K562 (cell line): Measurements from ENCODE around the gene PATJ. TPM values are rescaled to one million over a fixed set of nuclear protein-coding genes. Genes with fewer than 3 reads are reported as not detected.
"Not testable (repeated sequence)": the region's sequence is repeated elsewhere in the genome, so short reads cannot be mapped to it uniquely, and the experiment has no call there.

ENCODE experiments used
- ATAC-seq: fragments of 200-7000 bp; cut with Tn5 transposase; 3 replicates; pipeline ENCODE4 v1.9.1; 2020; ENCODE audit warnings: moderate library complexity
- BruUV-seq: library from RNA; stranded (reverse); fragments of 400-500 nt; replicated peaks from 2 replicates; lab custom pipeline; 2021; lab: Mats Ljungman, UMichigan
- CTCF ChIA-PET: fragments of 300-600 bp; formaldehyde crosslinking; extraction: SDS; loops from one replicate; lab custom pipeline; 2021; ENCODE audit warnings: low intra/inter-chr PET ratio; lab: Yijun Ruan, JAX
- POLR2A ChIA-PET: fragments of 300-600, 350-650 bp; sonication (Branson Sonifier 250); formaldehyde crosslinking; extraction: SDS; loops from one replicate; lab custom pipeline; 2021; ENCODE audit warnings: antibody characterized with exemption, inconsistent platforms; lab: Yijun Ruan, JAX
- DNase-seq, 4 experiments: peaks; one replicate each; pipeline versions ENCODE4 v3.0.0 to v3.0.0-alpha.2; 2011 to 2018; ENCODE audit warnings: low spot score in 3 of 4, mixed read lengths in 3 of 4; ENCODE audit errors: extremely low read depth in 1 of 4
- FAIRE-seq: peaks from 2 replicates; lab custom pipeline; 2011; peaks lifted over from hg19 to GRCh38; lab: Jason Lieb, UNC
- H2AFZ ChIP-seq: 2 replicates; pipeline ENCODE4 v1.6.0; 2011; ENCODE audit warnings: low read depth, low read length, control low read depth, inconsistent platforms
- H3K27ac ChIP-seq: fragments of 200-600 bp; 3 replicates; pipeline ENCODE4 v1.8.0; 2011; ENCODE audit warnings: low read depth, mild to moderate bottlenecking, control low read depth, inconsistent platforms, low read length, moderate library complexity, mixed read lengths; ENCODE audit errors: extremely low read depth
- H3K27me3 ChIP-seq, 2 experiments: fragments of 300-600 bp in 1 of 2; 2 replicates in 1 of 2; 3 replicates in 1 of 2; pipeline versions ENCODE4 v1.6.0 to v1.8.0; 2011; ENCODE audit warnings: inconsistent platforms in 2 of 2, low read length in 2 of 2, mild to moderate bottlenecking in 1 of 2, mixed read lengths in 1 of 2, moderate library complexity in 1 of 2; ENCODE audit not compliant: control insufficient read depth in 2 of 2, insufficient read depth in 2 of 2
- H3K36me3 ChIP-seq: fragments of 300-600 bp; 3 replicates; pipeline ENCODE4 v1.8.0; 2011; ENCODE audit warnings: mild to moderate bottlenecking, low read length, inconsistent platforms; ENCODE audit not compliant: control insufficient read depth, insufficient read depth
- H3K4me1 ChIP-seq, 2 experiments: fragments of 200-600 bp in 1 of 2; replicated peaks in 1 of 2; 2 replicates in 1 of 2; 3 replicates in 1 of 2; pipeline versions ENCODE4 v1.5.1 to v1.8.0; 2011; ENCODE audit warnings: inconsistent platforms in 2 of 2, low read length in 2 of 2, mild to moderate bottlenecking in 1 of 2, mixed read lengths in 1 of 2, moderate library complexity in 1 of 2; ENCODE audit not compliant: control insufficient read depth in 2 of 2, insufficient read depth in 2 of 2
- H3K4me2 ChIP-seq: 2 replicates; pipeline ENCODE4 v1.6.1; 2011; ENCODE audit warnings: low read length, control low read depth, inconsistent platforms, mixed read lengths; ENCODE audit not compliant: insufficient read depth
- H3K4me3 ChIP-seq: fragments of 200-600 bp; sonication (generic), shearing (Covaris generic); 2 replicates; pipeline ENCODE4 v1.5.1; 2016; ENCODE audit warnings: control low read depth, inconsistent platforms
- H3K79me2 ChIP-seq: fragments of 200-600 bp; 3 replicates; pipeline ENCODE4 v1.8.0; 2011; ENCODE audit warnings: low read length, inconsistent platforms; ENCODE audit not compliant: control insufficient read depth, insufficient read depth
- H3K9ac ChIP-seq, 2 experiments: 2 replicates each; pipeline versions ENCODE4 v1.6.0 to v1.6.1; 2011; ENCODE audit warnings: low read depth in 2 of 2, low read length in 2 of 2, control low read depth in 1 of 2, inconsistent platforms in 1 of 2, mild to moderate bottlenecking in 1 of 2, mixed read lengths in 1 of 2; ENCODE audit not compliant: insufficient read depth in 1 of 2
- H3K9me1 ChIP-seq: one replicate; pipeline ENCODE4 v1.6.0; 2011; ENCODE audit warnings: inconsistent platforms, mild to moderate bottlenecking, low read length, moderate library complexity; ENCODE audit not compliant: control insufficient read depth, insufficient read depth
- H3K9me3 ChIP-seq: replicated peaks from 2 replicates; pipeline ENCODE4 v1.5.1; 2011; ENCODE audit warnings: low read depth, low read length, inconsistent platforms; ENCODE audit not compliant: control insufficient read depth, insufficient read depth
- H4K20me1 ChIP-seq: replicated peaks from 2 replicates; pipeline ENCODE4 v1.6.1; 2011; ENCODE audit warnings: low read length, inconsistent platforms, mixed read lengths; ENCODE audit not compliant: control insufficient read depth, insufficient read depth
- CCAR2 ChIP-seq: fragments of 200-400 bp; formaldehyde crosslinking; IDR thresholded peaks from 2 replicates; pipeline ENCODE4 v1.6.1; 2017; ENCODE audit warnings: mild to moderate bottlenecking, low read depth, low read length
- NUFIP1 ChIP-seq: fragments of 450-650 bp; IDR thresholded peaks from 2 replicates; pipeline ENCODE4 v1.6.1; 2018; ENCODE audit not compliant: partially characterized antibody
- RAD51 ChIP-seq: fragments of 450-650 bp; IDR thresholded peaks from 2 replicates; pipeline ENCODE4 v1.7.1; 2016; ENCODE audit warnings: low read depth, mild to moderate bottlenecking, borderline replicate concordance
- RFX5 ChIP-seq: IDR thresholded peaks from 2 replicates; pipeline ENCODE4 v1.6.1; 2011; ENCODE audit warnings: low read depth, mild to moderate bottlenecking, improper control_type of control experiment, low read length
- ZNF384 ChIP-seq: IDR thresholded peaks from 2 replicates; pipeline ENCODE4 v1.6.1; 2012; ENCODE audit warnings: low read depth, low read length, improper control_type of control experiment
- WGBS: fragments of 100-300 bp; shearing (Covaris generic); methylation state at CpG from one replicate; pipeline ENCODE4 v1.1.6; 2016; ENCODE audit warnings: low coverage, mixed read lengths; ENCODE audit not compliant: insufficient coverage; ENCODE audit errors: missing lambda C conversion rate; 5-methylcytosine and 5-hydroxymethylcytosine counted together
- in situ Hi-C: fragments of 300-500 bp; cut with MboI; formaldehyde crosslinking; loops from 4 replicates; pipeline ENCODE4 v1.15.0; 2018; ENCODE audit warnings: inconsistent platforms, mixed read lengths
- intact Hi-C: fragments of 100-400 bp; cut with micrococcal nuclease; formaldehyde crosslinking; loops from 2 replicates; pipeline ENCODE4 v1.14.2; 2022
- polyA plus RNA-seq, 8 experiments: library from polyadenylated mRNA; depleted of rRNA in 4 of 8; stranded (reverse) in 5 of 8; unstranded in 3 of 8; fragments of >200 nt; fragmentation: Nextera tagmentation in 2 of 8; fragmentation: Illumina TruSeq in 1 of 8; extraction: Ambion mirVana in 2 of 8; extraction: Trizol in 1 of 8; gene quantifications; 2 replicates each; pipeline versions ENCODE4 v1.2.1 to v1.2.3, GENCODE V29; 2011 to 2014; ENCODE audit warnings: inconsistent platforms in 1 of 8, missing spikeins in 1 of 8
- total RNA-seq, 7 experiments: library from RNA; depleted of rRNA in 6 of 7; stranded (reverse); fragments of >200 nt in 6 of 7; fragmentation: Illumina TruSeq in 2 of 7; extraction: Trizol in 2 of 7; gene quantifications; 2 replicates each; pipeline versions ENCODE4 v1.2.1 to v1.2.3, GENCODE V29; 2011 to 2021; ENCODE audit warnings: low replicate concordance in 1 of 7

Gene PATJ
- total and polyA plus RNA-seq, 9 of the 15 experiments (the other 6 are each of a cell fraction or from before 2014, with no cell fraction given): 0.22 TPM; not detected in 8

GRCh38 chr1:61711257-61711656 is 31.0 kb upstream of the PATJ start:
- DNase-seq, CTCF ChIA-PET, POLR2A ChIA-PET, intact Hi-C loops, H3K4me3 ChIP-seq, H4K20me1 ChIP-seq, H2AFZ ChIP-seq, H3K9ac ChIP-seq, H3K9me3 ChIP-seq, in situ Hi-C loops, BruUV-seq, H3K4me2 ChIP-seq, H3K9me1 ChIP-seq, FAIRE-seq, H3K27me3 ChIP-seq, H3K27ac ChIP-seq: not testable (repeated sequence)
- H3K4me1 ChIP-seq: peaks cover 6 to 17% of the 10 kb centered on the region in 2 experiments; a peak in 4 of 5 replicates
- H3K36me3 ChIP-seq: peaks cover 43% of the 10 kb centered on the region
- peak; percentile 17; the same call in 2 of the 3 replicates for ATAC-seq
- TF ChIP-seq RFX5 (peak; percentile 76), ZNF384 (0 out of 2 replicates have a peak, but pooled peaks have one; percentile 32)
- 67% methylated on average over 1 of the region's 4 CpGs for WGBS
- peaks cover 31% of the 10 kb centered on the region for H3K79me2 ChIP-seq

- Histone ChIP-seq H3K9me1 (no peaks in the 10 kb centered on the region), H3K27me3 (no peaks in the 10 kb centered on the region), H3K27ac (no peak overlapping the region), H3K79me2 (peaks cover 35% of the 10 kb centered on the region), H2AFZ (no peak overlapping the region), H3K4me3 (no peak overlapping the region), H3K9me3 (no peaks in the 10 kb centered on the region), H3K36me3 (peaks cover 41% of the 10 kb centered on the region; the same call in 2 of the 3 replicates), H3K4me2 (no peak overlapping the region), H3K9ac (no peak overlapping the region), H4K20me1 (peaks cover 4% of the 10 kb centered on the region), H3K4me1 (peaks cover 6 to 17% of the 10 kb centered on the region in 2 experiments; a peak in 4 of 5 replicates)
- intact Hi-C loops: no loop called here
- DNase-seq: no peak
- no peak for ATAC-seq
- BruUV-seq: no TSS peak
- no peak for FAIRE-seq
- TF ChIP-seq NUFIP1 (no peak), CCAR2 (no peak), RAD51 (no peak)
- in situ Hi-C loops: no loop called here
- ChIA-PET POLR2A (interaction anchor here (0.6 kb wide), 1 partner anchor 157 kb away, joined by 3 read pairs; no protein-coding TSS in a partner anchor), CTCF (no interaction called here)
Measured at GRCh38 chr1:61711969-61712368, 30.3 kb upstream of the PATJ start.

GRCh38 chr1:61718996-61719663 is 23.1 kb upstream of the PATJ start:
- peak; percentile 39; the same call in 1 of the 3 replicates for ATAC-seq
- H3K79me2 ChIP-seq: peaks cover 62% of the 10 kb centered on the region
- H3K9me3 ChIP-seq, H3K27me3 ChIP-seq, CTCF ChIA-PET, H3K9me1 ChIP-seq, H2AFZ ChIP-seq, BruUV-seq, DNase-seq, H3K9ac ChIP-seq, H3K4me2 ChIP-seq, H4K20me1 ChIP-seq, H3K27ac ChIP-seq, H3K4me3 ChIP-seq, POLR2A ChIA-PET, H3K4me1 ChIP-seq, intact Hi-C loops, in situ Hi-C loops, FAIRE-seq: not testable (repeated sequence)
- peaks cover 40% of the 10 kb centered on the region; the same call in 2 of the 3 replicates for H3K36me3 ChIP-seq
- WGBS: 96% methylated on average over 6 of the region's 8 CpGs
